GM12873 (cell line): ENCODE results near the gene UST.

ENCODE experiments used
- TF ChIP-seq, protein P1 (sequence below): IDR thresholded peaks from 2 replicates; pipeline ENCODE4 v1.5.1; 2012; ENCODE audit warnings: low read depth, mild to moderate bottlenecking, moderate library complexity, low read length, control low read depth; ENCODE audit not compliant: insufficient read depth; ENCODE audit errors: missing control alignments

The UST gene

DNA sequence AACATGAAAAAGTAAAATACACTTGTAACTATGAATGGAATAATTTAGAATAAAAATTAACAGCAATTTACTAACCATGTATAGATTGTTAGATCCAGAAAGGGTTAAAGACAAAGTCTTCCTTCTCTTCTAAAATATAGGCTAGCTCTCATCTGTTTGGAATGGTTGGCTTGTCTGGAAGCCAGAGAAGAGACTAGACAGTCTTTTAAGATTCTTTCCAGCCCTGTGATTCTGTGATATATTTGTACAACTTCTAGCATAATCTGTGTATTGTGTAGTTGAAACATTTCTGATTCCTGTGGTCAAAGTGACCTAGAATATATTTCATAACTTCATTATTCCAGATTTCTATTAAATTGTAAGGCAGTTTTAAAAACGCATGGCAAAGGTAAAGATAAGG lies 196.6 kb downstream of the UST start:
- TF ChIP-seq, protein P1, sequence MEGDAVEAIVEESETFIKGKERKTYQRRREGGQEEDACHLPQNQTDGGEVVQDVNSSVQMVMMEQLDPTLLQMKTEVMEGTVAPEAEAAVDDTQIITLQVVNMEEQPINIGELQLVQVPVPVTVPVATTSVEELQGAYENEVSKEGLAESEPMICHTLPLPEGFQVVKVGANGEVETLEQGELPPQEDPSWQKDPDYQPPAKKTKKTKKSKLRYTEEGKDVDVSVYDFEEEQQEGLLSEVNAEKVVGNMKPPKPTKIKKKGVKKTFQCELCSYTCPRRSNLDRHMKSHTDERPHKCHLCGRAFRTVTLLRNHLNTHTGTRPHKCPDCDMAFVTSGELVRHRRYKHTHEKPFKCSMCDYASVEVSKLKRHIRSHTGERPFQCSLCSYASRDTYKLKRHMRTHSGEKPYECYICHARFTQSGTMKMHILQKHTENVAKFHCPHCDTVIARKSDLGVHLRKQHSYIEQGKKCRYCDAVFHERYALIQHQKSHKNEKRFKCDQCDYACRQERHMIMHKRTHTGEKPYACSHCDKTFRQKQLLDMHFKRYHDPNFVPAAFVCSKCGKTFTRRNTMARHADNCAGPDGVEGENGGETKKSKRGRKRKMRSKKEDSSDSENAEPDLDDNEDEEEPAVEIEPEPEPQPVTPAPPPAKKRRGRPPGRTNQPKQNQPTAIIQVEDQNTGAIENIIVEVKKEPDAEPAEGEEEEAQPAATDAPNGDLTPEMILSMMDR = no peak

DNA sequence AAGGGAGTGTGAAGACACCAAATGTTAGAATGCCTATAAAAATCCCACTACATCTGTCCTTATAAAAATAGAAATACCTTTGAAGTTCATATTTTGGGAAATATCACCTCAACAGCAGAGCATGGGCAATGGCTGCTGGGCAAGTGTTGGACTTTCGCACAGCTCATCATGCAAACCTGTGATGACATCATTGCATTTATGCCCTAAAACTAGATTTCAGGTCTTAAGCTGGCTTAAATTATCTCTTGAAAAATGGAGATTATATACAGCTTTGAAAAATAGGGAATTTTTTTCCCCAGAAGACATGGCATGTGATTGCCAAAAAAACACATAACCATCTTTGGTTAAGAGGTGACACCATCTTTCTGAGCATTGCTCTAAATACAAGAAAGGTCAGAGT lies 197.8 kb downstream of the UST start:
- TF ChIP-seq, protein P1 = no peak

DNA sequence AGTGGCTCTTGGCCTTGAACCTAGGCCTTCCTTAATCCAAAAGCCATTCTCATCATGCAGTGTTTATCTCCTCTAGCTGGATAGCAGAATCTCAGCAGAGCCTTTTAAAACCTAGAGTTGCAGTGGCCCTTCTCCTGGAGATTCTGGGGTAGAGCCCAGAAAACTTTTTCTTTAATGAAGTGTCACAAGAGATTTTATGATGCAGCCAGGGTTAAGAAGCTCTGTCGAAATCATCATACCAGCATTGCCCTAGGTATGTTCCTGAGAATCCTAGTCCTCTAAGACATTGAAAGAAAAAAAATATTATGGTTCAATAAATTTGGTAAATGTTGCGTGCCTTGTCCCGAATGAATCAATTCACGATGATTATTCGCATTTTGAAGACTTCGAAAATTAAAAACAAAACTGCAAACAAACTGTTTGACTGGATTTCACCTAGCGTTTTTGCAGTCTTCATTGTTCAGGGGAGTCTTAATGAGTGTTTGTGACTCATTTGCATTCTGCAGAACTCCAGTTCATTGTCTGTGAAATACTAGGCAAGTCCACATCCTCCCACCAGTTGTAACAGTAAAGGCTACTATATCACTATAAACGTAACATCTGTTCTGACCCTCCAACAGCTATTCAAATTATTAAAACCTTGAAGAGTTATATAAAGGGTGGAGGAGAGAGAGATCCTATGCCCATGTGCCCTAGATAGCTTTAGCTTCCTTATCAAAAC lies 198.6 kb downstream of the UST start:
- TF ChIP-seq, protein P1 = no peak

DNA sequence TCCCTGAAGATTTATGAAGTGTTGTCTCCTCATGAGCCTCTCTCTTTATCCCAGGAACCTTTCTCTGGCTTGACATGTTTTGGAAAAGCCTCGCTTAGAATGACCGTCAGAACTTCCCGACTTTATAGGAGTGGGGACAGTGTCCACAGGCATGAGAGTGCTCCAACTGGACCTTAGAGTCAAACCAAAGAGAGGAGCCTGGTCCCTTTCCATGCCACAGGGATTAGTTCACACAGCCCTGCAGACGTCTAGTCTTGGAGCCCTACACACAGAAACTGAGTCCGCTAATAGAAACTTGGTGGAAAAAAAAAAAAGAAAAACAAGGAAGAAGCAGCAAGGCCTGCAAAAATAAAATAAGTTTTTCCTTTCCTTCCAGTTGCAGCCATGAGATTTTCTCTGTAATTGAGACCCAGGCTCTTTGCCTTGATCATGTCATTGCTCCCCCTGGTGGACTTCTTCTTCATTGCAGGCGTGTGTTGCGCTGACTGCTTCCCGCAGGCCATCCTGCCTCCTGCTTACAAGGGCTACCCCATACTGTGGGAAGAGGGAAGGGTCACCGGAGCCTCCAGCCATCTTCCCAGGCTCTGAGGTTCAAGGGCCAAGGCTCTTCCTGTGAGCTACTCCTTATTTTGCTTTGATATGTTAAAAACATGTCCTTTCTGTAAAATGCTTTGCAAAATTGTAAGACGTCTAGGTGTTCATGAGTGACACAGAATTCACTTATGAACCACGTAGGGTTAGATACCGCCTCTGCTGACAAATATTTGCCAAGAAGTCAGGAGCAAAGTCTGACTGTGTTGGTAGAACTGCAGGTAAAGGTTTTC lies 201.0 kb downstream of the UST start:
- TF ChIP-seq, protein P1 = peak; percentile 91

DNA sequence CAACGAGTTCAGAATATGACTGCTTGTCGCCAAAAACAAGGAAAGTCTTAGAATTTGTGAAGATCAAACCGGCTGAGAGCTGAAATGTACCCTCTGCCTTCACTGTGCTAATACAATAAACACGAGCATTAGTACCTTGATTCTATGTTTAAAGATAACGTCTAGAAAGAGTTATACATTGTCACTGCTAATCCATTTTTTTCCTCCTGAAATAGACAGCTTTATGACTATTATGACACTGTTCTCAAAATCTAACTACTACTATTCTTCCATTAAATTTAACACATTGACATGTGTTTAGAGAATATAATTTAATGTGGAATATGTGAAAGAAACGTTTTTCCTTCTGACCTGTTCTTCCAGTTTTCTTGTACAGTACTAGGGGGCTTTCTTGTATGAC lies 204.8 kb downstream of the UST start:
- TF ChIP-seq, protein P1 = no peak

DNA sequence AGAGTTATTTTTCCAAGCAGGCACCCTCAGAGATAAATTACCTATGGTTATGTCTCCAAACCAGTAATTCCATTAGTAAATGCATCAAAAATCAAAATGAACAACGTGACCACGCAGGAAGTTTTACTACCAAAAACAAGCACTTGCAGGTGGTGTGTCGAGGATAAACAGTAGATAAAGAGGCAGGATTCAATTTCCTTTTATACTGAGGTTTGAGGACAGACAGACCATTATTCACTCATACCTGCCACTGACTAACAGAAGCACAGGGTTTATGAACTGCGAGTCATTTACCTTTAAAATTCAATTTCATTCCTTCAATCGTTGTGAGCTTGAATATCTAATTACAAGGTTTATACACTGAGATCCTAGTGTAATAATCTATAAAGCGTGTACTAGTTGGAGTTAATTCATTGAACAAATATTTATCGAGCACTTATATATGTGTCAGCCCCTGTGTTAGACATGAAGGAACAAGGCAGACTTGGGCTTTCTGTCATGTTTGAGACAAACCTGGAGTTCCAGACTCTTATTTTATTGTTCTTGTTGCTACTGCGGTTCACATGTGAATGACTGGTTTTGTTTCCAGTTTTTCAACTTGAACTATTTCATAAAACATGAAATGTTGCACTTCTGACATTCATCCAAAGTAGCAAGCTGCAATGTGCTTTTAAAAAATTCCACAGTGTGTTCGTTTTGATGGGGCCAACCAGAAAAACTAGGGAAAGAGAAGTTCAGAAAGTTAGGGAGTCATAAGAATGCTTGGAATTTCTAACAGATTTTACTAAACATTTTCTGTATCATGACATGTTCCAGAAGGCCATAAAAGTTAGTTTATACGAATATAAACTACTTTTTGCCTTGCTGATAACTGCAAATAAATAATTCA lies 205.6 kb downstream of the UST start:
- TF ChIP-seq, protein P1 = no peak
